Measurements from ENCODE around the gene PDE4D.
A peak's percentile ranks its signal among the peaks of the same experiment; 100 is the strongest.

Gene PDE4D

GRCh38 chr5:59628062-59628828 lies 265.3 kb downstream of the PDE4D start:
- in situ Hi-C loops (cut with HindIII; ENCODE audit: low sequenced_read_pairs) = no loop called here
- no peak for DNase-seq (ENCODE audit: low read depth, low spot score)
- TF ChIP-seq CTCF (IDR thresholded peaks at IDR 0.05; ENCODE audit: low read depth, low read length) = no peak
- H3K4me3 ChIP-seq (ENCODE audit: low read depth, low read length) = no peak overlapping the region

- TF ChIP-seq CTCF (IDR thresholded peaks at IDR 0.05; ENCODE audit: low read depth, low read length) = no peak
- in situ Hi-C loops (cut with HindIII; ENCODE audit: low sequenced_read_pairs) = no loop called here
- DNase-seq (ENCODE audit: low read depth, low spot score) = no peak
- no peak overlapping the region for H3K4me3 ChIP-seq (ENCODE audit: low read depth, low read length)
Measured at GRCh38 chr5:59624898-59625297, 268.6 kb downstream of the PDE4D start.

GRCh38 chr5:59622848-59623247 lies 270.7 kb downstream of the PDE4D start:
- TF ChIP-seq CTCF (IDR thresholded peaks at IDR 0.05; ENCODE audit: low read depth, low read length) = no peak
- H3K4me3 ChIP-seq (ENCODE audit: low read depth, low read length) = no peak overlapping the region
- in situ Hi-C loops (cut with HindIII; ENCODE audit: low sequenced_read_pairs) = no loop called here
- no peak for DNase-seq (ENCODE audit: low read depth, low spot score)

GRCh38 chr5:59621477-59621876 lies 272.0 kb downstream of the PDE4D start:
- TF ChIP-seq CTCF (IDR thresholded peaks at IDR 0.05; ENCODE audit: low read depth, low read length) = no peak
- no peak for DNase-seq (ENCODE audit: low read depth, low spot score)
- H3K4me3 ChIP-seq (ENCODE audit: low read depth, low read length) = no peak overlapping the region
- in situ Hi-C loops (cut with HindIII; ENCODE audit: low sequenced_read_pairs) = no loop called here

- peak; percentile 62 for DNase-seq (ENCODE audit: low read depth, low spot score)
- in situ Hi-C loops (cut with HindIII; ENCODE audit: low sequenced_read_pairs) = no loop called here
- TF ChIP-seq CTCF (IDR thresholded peaks at IDR 0.05; ENCODE audit: low read depth, low read length) = no peak
- H3K4me3 ChIP-seq (ENCODE audit: low read depth, low read length) = no peak overlapping the region
Measured at GRCh38 chr5:59620535-59621212, 272.9 kb downstream of the PDE4D start.

GRCh38 chr5:59618644-59619043 lies 274.9 kb downstream of the PDE4D start:
- in situ Hi-C loops (cut with HindIII; ENCODE audit: low sequenced_read_pairs) = no loop called here
- TF ChIP-seq CTCF (IDR thresholded peaks at IDR 0.05; ENCODE audit: low read depth, low read length) = no peak
- H3K4me3 ChIP-seq (ENCODE audit: low read depth, low read length) = no peak overlapping the region
- no peak for DNase-seq (ENCODE audit: low read depth, low spot score)

Data from astrocyte of the spinal cord (primary cell).